WTC11 (cell line): ENCODE data around the gene CACNA2D3.

Source experiments
- MAX ChIP-seq: sonication (generic); formaldehyde crosslinking; IDR thresholded peaks from 2 replicates; pipeline ENCODE4 v1.8.0; 2022; ENCODE audit warnings: mild to moderate bottlenecking, missing genetic modification reagents
- TEAD4 ChIP-seq: sonication (generic); formaldehyde crosslinking; IDR thresholded peaks from 2 replicates; pipeline ENCODE4 v1.8.0; 2022; ENCODE audit warnings: mild to moderate bottlenecking, missing genetic modification reagents
- ZNF121 ChIP-seq: sonication (generic); formaldehyde crosslinking; IDR thresholded peaks from 2 replicates; pipeline ENCODE4 v1.8.0; 2023; ENCODE audit warnings: missing genetic modification reagents
- ZNF232 ChIP-seq: sonication (generic); formaldehyde crosslinking; IDR thresholded peaks from 2 replicates; pipeline ENCODE4 v1.8.0; 2022; ENCODE audit warnings: mild to moderate bottlenecking, missing genetic modification reagents
- TF ChIP-seq, protein P1 (sequence below): sonication (generic); formaldehyde crosslinking; IDR thresholded peaks from 2 replicates; pipeline ENCODE4 v1.8.1; 2022; ENCODE audit warnings: mild to moderate bottlenecking, missing genetic modification reagents, moderate library complexity, borderline replicate concordance
- TF ChIP-seq, protein P2 (sequence below): fragments of 200-600 bp; IDR thresholded peaks from 2 replicates; pipeline ENCODE4 v1.8.0; 2022; ENCODE audit warnings: antibody characterized with exemption

GRCh38 chr3:54133196-54133595 lies 10.8 kb downstream of the CACNA2D3 start:
- TF ChIP-seq, protein P1, sequence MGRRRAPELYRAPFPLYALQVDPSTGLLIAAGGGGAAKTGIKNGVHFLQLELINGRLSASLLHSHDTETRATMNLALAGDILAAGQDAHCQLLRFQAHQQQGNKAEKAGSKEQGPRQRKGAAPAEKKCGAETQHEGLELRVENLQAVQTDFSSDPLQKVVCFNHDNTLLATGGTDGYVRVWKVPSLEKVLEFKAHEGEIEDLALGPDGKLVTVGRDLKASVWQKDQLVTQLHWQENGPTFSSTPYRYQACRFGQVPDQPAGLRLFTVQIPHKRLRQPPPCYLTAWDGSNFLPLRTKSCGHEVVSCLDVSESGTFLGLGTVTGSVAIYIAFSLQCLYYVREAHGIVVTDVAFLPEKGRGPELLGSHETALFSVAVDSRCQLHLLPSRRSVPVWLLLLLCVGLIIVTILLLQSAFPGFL (CRISPR knock-in tag): no peak
- TF ChIP-seq, protein P2, sequence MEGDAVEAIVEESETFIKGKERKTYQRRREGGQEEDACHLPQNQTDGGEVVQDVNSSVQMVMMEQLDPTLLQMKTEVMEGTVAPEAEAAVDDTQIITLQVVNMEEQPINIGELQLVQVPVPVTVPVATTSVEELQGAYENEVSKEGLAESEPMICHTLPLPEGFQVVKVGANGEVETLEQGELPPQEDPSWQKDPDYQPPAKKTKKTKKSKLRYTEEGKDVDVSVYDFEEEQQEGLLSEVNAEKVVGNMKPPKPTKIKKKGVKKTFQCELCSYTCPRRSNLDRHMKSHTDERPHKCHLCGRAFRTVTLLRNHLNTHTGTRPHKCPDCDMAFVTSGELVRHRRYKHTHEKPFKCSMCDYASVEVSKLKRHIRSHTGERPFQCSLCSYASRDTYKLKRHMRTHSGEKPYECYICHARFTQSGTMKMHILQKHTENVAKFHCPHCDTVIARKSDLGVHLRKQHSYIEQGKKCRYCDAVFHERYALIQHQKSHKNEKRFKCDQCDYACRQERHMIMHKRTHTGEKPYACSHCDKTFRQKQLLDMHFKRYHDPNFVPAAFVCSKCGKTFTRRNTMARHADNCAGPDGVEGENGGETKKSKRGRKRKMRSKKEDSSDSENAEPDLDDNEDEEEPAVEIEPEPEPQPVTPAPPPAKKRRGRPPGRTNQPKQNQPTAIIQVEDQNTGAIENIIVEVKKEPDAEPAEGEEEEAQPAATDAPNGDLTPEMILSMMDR: no peak
- TF ChIP-seq ZNF232 (CRISPR knock-in tag) (no peak), MAX (CRISPR knock-in tag) (no peak), ZNF121 (no peak), TEAD4 (CRISPR knock-in tag) (no peak)
